WTC11 (cell line): ENCODE results near the gene ZMIZ2. TPM values are rescaled to one million over a fixed set of nuclear protein-coding genes. Genes with fewer than 3 reads are reported as not detected.
"Not testable (repeated sequence)": the region's sequence is repeated elsewhere in the genome, so short reads cannot be mapped to it uniquely, and the experiment has no call there.

Experiments used
- ATAC-seq: fragments of 200-7000 bp; cut with Tn5 transposase; 2 replicates; pipeline ENCODE4 v1.10.0; 2021; ENCODE audit warnings: mild to moderate bottlenecking, moderate library complexity
- Bru-seq: library from RNA; stranded (reverse); fragments of 400-500 nt; gene quantifications from one replicate; lab custom pipeline; 2021; lab: Mats Ljungman, UMichigan
- CTCF ChIA-PET: fragments of 300-600 bp; sonication (Branson Sonifier 250); formaldehyde crosslinking; loops from one replicate; lab custom pipeline; 2021; ENCODE audit warnings: antibody characterized with exemption; lab: Charles Lee
- POLR2A ChIA-PET: fragments of 350-600 bp; sonication (Branson Sonifier 250); formaldehyde crosslinking; loops from one replicate; lab custom pipeline; 2021; ENCODE audit warnings: antibody characterized with exemption; lab: Charles Lee
- DNase-seq: peaks from one replicate; pipeline ENCODE4 v3.0.0; 2021; ENCODE audit warnings: low spot score
- H3K27ac Mint-ChIP-seq: 2 replicates; pipeline ENCODE4 v1.8.0; 2021; ENCODE audit warnings: mixed read lengths
- H3K27me3 Mint-ChIP-seq: 2 replicates; pipeline ENCODE4 v1.8.0; 2021; ENCODE audit warnings: low read depth, mild to moderate bottlenecking, moderate library complexity, mixed read lengths
- H3K36me3 Mint-ChIP-seq: 2 replicates; pipeline ENCODE4 v1.8.0; 2021; ENCODE audit warnings: mixed read lengths
- H3K4me1 Mint-ChIP-seq: 2 replicates; pipeline ENCODE4 v1.8.0; 2022; ENCODE audit warnings: mixed read lengths
- H3K4me3 Mint-ChIP-seq: 2 replicates; pipeline ENCODE4 v1.8.0; 2021; ENCODE audit warnings: mild to moderate bottlenecking, moderate library complexity, mixed read lengths
- H3K9me3 Mint-ChIP-seq: 2 replicates; pipeline ENCODE4 v1.8.0; 2021; ENCODE audit warnings: mixed read lengths
- FOXJ3 ChIP-seq: sonication (generic); formaldehyde crosslinking; IDR thresholded peaks from 2 replicates; pipeline ENCODE4 v1.9.0; 2021; ENCODE audit warnings: missing genetic modification reagents, mild to moderate bottlenecking, borderline replicate concordance
- FOXP1 ChIP-seq: sonication (generic); formaldehyde crosslinking; IDR thresholded peaks from 2 replicates; pipeline ENCODE4 v1.8.0; 2022; ENCODE audit warnings: missing genetic modification reagents, mild to moderate bottlenecking, moderate library complexity, borderline replicate concordance
- GABPB1 ChIP-seq: sonication (generic); formaldehyde crosslinking; IDR thresholded peaks from 2 replicates; pipeline ENCODE4 v1.8.1; 2023; ENCODE audit warnings: mild to moderate bottlenecking, missing genetic modification reagents
- HMGXB4 ChIP-seq: sonication (generic); formaldehyde crosslinking; IDR thresholded peaks from 2 replicates; pipeline ENCODE4 v1.8.1; 2023; ENCODE audit warnings: mild to moderate bottlenecking, moderate library complexity, missing genetic modification reagents
- SP1 ChIP-seq: sonication (generic); formaldehyde crosslinking; conservative IDR thresholded peaks from 2 replicates; pipeline ENCODE4 v1.8.1; 2022; ENCODE audit warnings: missing genetic modification reagents
- TEAD1 ChIP-seq: sonication (generic); formaldehyde crosslinking; IDR thresholded peaks from 2 replicates; pipeline ENCODE4 v1.8.0; 2022; ENCODE audit warnings: mild to moderate bottlenecking, missing genetic modification reagents
- TP53 ChIP-seq: sonication (generic); formaldehyde crosslinking; IDR thresholded peaks from 2 replicates; pipeline ENCODE4 v1.8.1; 2023; ENCODE audit warnings: mild to moderate bottlenecking, missing genetic modification reagents
- ZNF121 ChIP-seq: sonication (generic); formaldehyde crosslinking; IDR thresholded peaks from 2 replicates; pipeline ENCODE4 v1.8.0; 2023; ENCODE audit warnings: missing genetic modification reagents
- ZNF281 ChIP-seq: sonication (generic); formaldehyde crosslinking; IDR thresholded peaks from 2 replicates; pipeline ENCODE4 v1.8.0; 2023; ENCODE audit warnings: mild to moderate bottlenecking, missing genetic modification reagents
- ZNF532 ChIP-seq: fragments of 250-450 bp; sonication (Bioruptor Pico); IDR thresholded peaks from 2 replicates; pipeline ENCODE4 v1.9.0; 2021; ENCODE audit warnings: mild to moderate bottlenecking, borderline replicate concordance
- ZSCAN18 ChIP-seq: fragments of 250-450 bp; sonication (Bioruptor Pico); IDR thresholded peaks from 2 replicates; pipeline ENCODE4 v2.1.2; 2022; ENCODE audit warnings: mild to moderate bottlenecking, moderate library complexity
- long read RNA-seq, 3 experiments: library from RNA in 1 of 3; library from capped mRNA in 1 of 3; library from polyadenylated mRNA in 1 of 3; unstranded in 2 of 3; stranded (forward) in 1 of 3; transcript quantifications; one replicate each; pipeline ENCODE4 v2.0.0, GENCODE V29; 2021
- total RNA-seq: library from RNA; stranded (reverse); gene quantifications from 3 replicates; pipeline ENCODE4 v1.2.3, GENCODE V29; 2021

Gene ZMIZ2
- total RNA-seq (97.0 to 102 TPM (median 99.1 TPM) in 3 replicates), Bru-seq, nascent RNA (percentile 70 among the genes with signal in this experiment)
- long read RNA-seq, experiment 1, full-length matches to known transcripts = 30 of 130 reads
- long read RNA-seq, experiment 1, partial matches to known transcripts = 25 of 130 reads
- long read RNA-seq, experiment 1, other reads (novel, unspliced or antisense) = 75 of 130 reads
- long read RNA-seq, experiment 2, partial matches to known transcripts = 12 of 31 reads
- long read RNA-seq, experiment 2, other reads (novel, unspliced or antisense) = 19 of 31 reads
- long read RNA-seq, experiment 3 = 0 reads

- Mint-ChIP-seq H3K4me3 (peak within 1 kb of the TSS; percentile 89), H3K36me3 (peaks cover 12% of the 10 kb centered on the region), H3K4me1 (peaks cover 30% of the 10 kb centered on the region), H3K27me3 (no peaks in the 10 kb centered on the region; the same call in 1 of the 2 replicates), H3K9me3 (no peaks in the 10 kb centered on the region), H3K27ac (peak within 1 kb of the TSS; percentile 54)
- POLR2A ChIA-PET = interaction anchor here (0.6 to 1.4 kb wide), 2 partner anchors 35 to 127 kb away, joined by 3 to 4 read pairs; no protein-coding TSS in a partner anchor
- ATAC-seq = peak; percentile 92
- CTCF ChIA-PET = interaction anchor here (0.7 to 2.0 kb wide), 3 partner anchors 10 to 388 kb away, joined by 3 to 8 read pairs (median 3); partner anchors contain the start of gene H2AZ2
- TF ChIP-seq HMGXB4 (CRISPR knock-in tag) (no peak), GABPB1 (CRISPR knock-in tag) (no peak), ZNF281 (no peak), TEAD1 (CRISPR knock-in tag) (peak; percentile 28; the same call in 1 of the 2 replicates), SP1 (CRISPR knock-in tag) (peak; percentile 95), ZNF121 (CRISPR knock-in tag) (peak; percentile 82), TP53 (CRISPR knock-in tag) (0 out of 2 replicates have a peak, but pooled peaks have one; percentile 20), ZNF532 (CRISPR knock-in tag) (no peak), ZSCAN18 (no peak), FOXP1 (CRISPR knock-in tag) (no peak), FOXJ3 (no peak)
- DNase-seq = peak; percentile 87
These were observed at the start of gene ZMIZ2 for GRCh38 chr7:44748045-44748947. ZMIZ2 (plus strand) TSS chr7:44748847; CDS start chr7:44756250, 7,403 bp downstream.

GRCh38 chr7:44699598-44699997 lies 49.0 kb upstream of the ZMIZ2 start:
- ATAC-seq, H3K4me1 Mint-ChIP-seq, H3K9me3 Mint-ChIP-seq, DNase-seq, H3K4me3 Mint-ChIP-seq, H3K27me3 Mint-ChIP-seq, CTCF ChIA-PET, H3K27ac Mint-ChIP-seq: not testable (repeated sequence)
- POLR2A ChIA-PET = interaction anchor here (0.7 kb wide), 1 partner anchor 116 kb away, joined by 11 read pairs; no protein-coding TSS in a partner anchor
- peaks cover 74% of the 10 kb centered on the region for H3K36me3 Mint-ChIP-seq
